ENCODE data around the gene SLC45A2.

SLC45A2 gene

GRCh38 chr5:34007201-34007620 lies 22.7 kb upstream of the SLC45A2 start:
- DNase-seq (ENCODE audit: low read depth in 2 of 2): no peak

DNA sequence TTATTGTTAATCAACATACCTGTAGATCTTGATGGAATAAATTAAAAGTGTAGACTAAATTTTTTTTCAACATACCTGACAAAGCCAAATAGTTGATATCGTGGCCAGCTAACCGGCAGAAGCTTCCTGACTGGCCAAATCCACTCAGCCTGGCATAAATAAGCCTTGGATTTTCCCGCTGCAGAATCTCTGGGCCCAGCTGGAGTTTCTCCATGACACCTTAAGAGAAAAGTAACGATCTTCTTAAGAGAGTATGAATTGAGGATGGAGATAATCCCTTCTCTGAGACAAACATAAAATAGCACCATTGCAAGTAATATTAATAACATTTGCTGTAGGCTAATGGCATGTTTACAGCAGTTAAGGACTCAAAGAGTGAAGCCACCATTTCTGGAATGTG lies 21.2 kb upstream of the SLC45A2 start:
- no peak for DNase-seq (ENCODE audit: low read depth in 2 of 2)

DNA sequence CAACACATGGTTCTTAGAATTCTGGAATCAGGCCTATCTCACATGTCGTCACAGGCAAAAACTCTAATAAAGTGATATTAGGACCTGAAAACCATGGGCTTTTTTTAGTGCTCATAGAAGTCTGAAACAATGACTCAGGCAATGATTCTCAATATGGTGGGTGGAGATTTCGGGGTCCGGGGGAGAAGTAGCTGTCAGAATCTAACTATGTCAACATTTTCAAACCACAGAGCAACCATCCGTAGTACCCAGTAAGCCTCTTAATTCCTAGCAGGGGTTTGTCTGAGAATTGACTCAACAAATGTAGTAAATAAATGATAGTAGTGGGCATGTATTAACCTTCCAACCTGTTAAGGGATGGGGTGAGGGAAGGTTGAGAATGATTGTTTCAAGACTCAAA lies 20.7 kb upstream of the SLC45A2 start:
- no peak for DNase-seq (ENCODE audit: low read depth in 2 of 2)

- no peak for DNase-seq (ENCODE audit: low read depth in 2 of 2)
Observed at GRCh38 chr5:34003941-34004340, 19.4 kb upstream of the SLC45A2 start.

DNA sequence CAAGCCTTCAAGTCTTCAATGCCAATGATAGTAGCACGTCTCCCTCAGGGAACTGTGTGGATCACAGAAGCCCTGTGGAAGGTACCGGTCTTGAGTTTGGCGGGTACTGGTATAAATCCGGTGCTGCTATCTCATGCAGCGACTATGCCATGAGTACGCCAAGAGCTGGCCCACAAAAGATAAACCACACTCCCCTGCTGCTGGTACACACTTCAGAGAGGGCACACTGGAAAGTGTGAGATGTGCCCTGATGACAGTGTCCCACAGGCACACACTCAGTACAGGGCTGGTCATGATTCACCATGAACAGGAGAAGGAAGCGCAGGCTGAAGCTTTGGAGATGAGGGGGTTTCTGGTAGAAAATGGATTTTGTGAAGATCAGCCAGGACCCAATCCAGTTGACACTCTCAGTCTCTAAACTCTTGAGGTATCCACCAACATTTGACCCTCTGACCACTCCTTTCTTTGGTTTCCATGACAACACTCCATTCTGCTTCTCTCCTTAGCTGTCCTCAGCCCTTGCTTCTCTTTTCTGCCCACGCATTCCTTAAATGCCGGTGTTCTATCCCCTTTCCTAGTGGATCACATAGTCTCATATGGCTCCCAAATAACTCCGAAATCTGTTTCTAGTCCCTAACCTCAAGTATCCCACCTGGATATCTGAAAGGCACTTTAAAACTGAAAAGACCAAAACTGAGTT lies 18.3 kb upstream of the SLC45A2 start:
- no peak for DNase-seq (ENCODE audit: low read depth in 2 of 2)

- no peak for DNase-seq (ENCODE audit: low read depth in 2 of 2)
Observed at GRCh38 chr5:34001241-34001841, 16.8 kb upstream of the SLC45A2 start.

DNA sequence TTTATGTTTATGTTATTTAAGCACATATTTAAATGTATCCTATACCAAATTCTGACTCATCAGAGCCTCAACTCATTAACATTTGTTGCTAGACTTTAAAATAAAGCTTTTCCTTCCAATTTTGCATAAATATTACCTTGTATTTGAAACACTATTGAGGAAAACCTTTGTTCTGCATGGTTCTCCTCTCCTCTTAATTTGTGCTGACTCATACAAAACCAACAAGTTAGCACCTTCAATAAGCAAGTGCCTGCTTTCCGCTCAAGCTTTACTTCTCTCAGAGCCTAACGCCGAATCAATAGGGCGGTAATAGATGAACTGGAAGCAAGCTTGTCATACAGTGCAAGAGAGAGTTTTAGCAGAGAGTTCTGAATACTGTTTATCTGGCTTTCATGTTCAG lies 15.5 kb upstream of the SLC45A2 start:
- no peak for DNase-seq (ENCODE audit: low read depth in 2 of 2)

DNA sequence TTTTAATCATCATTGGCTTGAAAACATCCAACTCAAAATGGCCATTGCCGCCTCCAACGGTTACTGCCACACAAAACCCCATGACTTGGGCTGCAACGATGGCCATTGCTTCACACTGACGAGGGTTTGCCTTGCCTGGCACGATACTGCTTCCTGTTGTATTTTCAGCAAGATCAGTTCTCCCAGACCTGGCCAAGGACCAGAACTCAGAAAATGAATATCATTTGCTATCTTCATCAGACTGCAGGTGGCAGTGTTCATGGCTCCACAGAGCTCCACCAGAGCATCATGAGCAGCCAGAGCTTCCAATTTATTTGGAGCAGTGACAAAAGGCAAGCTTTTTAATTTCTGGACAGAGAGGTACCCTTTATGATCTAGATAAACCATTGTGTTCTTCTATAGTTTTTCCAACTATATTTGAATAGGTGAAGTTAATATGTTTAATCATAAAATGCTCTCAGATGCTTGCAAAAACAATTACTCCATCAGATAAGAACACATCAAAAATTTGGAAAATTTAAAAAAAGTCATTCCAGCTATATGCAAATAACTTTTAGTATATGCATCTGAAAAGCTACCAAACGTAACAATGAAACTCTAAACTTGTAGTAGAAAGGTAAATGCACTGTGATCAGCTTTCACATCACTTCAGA lies 13.0 kb upstream of the SLC45A2 start:
- DNase-seq (ENCODE audit: low read depth in 2 of 2): no peak

DNA sequence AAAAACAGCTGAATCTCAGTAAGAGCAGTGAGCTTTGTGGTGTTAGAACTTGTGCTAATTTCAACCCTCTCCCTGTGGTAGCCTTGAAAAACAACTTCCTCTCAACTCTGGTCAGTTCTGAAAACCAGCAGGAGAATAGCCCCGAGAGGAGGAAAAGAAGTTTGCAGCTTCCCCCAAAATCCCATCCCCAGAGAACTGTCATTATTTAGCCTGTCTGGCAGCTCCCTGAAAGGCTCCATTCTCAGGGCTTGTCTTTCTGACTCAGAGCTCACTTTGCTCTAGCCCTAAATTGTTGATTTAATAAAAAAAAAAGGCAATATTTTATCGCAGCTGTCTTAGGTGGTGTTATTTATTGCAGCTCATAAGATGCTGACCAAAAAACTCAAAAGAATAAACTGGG lies 11.4 kb upstream of the SLC45A2 start:
- no peak for DNase-seq (ENCODE audit: low read depth in 2 of 2)

DNA sequence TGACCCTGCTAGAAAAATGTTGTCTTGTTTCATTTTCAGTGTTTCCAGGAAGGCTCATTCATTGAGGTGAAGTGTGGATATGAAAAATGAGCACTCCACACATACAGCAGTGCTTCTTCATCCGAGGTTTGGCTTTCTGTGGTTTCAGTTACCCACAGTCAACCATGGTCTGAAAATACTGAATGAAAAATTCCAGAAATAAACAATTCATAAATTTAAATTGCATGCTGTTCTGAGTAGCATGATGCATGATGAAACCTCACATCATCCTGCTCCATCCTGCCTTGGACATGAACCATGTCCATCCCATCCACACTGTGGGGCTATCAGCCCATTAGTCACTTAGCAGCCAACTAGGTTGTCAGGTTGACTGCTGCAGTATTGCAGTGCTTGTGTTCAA lies 10.4 kb upstream of the SLC45A2 start:
- no peak for DNase-seq (ENCODE audit: low read depth in 2 of 2)

GRCh38 chr5:33992864-33993263 lies 8.4 kb upstream of the SLC45A2 start:
- no peak for DNase-seq (ENCODE audit: low read depth in 2 of 2)

DNA sequence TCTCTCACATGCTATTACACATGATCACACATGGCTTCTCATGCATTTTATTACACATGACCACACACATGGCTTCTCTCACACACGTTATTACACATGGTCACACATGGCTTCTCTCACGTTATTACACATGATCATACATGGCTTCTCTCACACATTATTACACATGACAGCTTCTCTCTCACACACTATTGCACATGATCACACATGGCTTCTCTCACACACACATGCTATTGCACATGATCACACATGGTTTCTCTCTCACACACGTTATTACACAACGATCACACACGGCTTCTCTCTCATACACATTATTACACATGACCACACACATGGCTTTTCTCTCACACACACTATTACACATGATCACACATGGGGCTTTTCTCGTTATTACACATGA lies 954 bp upstream of the SLC45A2 start:
- DNase-seq (ENCODE audit: low read depth in 2 of 2): no peak

GRCh38 chr5:33984178-33984577 lies 315 bp downstream of the SLC45A2 start:
- no peak for DNase-seq (ENCODE audit: low read depth in 2 of 2)

DNA sequence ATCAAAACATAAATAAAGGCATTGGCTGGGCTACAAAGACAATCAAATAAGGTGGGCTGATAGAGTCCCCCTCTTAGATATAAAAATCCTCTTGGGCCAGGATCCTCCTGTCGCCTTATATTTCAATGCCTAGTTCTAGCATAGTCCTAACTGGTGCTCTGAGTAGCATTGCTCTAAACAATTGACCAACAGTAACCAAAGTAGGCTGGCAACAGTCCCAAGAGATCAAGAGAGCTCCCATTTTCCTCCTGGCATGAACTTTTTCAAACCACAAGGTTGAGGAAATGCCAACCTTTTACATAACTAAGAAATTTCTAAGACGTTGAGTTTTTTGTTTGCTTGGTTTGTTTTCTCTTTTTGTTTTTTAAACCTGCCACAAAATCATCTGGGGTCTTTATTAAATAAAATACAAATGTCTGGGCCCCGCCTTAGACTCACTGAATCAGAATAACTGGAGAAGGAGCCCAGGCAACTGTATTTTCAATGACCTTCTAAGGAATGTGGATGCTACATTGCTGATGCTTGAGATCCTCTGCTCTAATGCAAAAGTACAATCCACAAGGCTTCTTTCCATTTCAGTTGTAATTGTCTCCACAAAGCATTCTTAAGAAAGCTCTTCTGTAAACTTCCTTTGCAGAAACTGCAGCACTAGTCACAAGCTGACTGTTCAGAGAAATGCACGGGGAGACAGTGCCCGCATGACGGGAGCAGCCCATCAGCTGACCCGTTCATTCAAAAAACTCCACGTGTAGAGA lies 2.9 kb downstream of the SLC45A2 start:
- no peak for DNase-seq (ENCODE audit: low read depth in 2 of 2)

DNA sequence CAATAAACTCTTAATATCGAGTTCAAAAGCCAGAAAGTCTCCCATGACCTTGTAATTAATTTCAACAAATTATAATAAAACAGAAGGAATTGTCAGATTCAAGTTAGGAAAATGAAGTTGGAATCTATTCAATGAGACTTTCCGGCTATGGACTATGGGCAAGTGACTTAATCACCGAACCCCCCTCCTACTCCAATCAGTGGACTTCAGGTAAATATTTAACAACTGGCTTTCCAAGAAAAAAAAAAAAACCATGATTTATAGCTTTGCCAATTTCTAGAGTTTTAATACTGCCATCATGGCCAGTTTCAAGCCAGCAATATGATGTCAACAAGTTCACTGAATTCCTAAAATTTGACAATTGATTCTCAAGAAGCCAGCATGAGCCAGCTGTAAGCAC lies 4.5 kb downstream of the SLC45A2 start:
- no peak for DNase-seq (ENCODE audit: low read depth in 2 of 2)

- DNase-seq (ENCODE audit: low read depth in 2 of 2): no peak
Observed at GRCh38 chr5:33978306-33978705, 6.2 kb downstream of the SLC45A2 start.

DNA sequence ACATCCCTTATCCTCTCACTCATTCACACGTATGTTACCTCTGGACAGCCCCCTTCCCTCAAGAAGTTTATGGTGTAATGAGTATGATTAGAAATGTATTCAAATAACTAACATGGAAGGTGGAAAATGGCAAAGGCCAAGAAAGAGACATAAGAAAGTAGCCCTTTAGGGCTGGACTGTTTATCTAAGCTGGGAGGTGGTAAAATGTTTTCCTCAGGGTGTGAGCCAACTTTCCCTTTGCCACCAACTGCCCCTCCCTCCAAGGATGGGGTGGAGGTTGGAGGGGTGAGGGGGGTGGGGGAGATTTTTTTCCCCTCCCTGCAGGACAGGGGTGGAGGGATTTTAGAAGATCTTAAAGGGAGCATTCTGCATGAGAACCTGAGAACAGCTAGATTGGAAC lies 8.2 kb downstream of the SLC45A2 start:
- no peak for DNase-seq (ENCODE audit: low read depth in 2 of 2)

GRCh38 chr5:33975852-33976251 lies 8.6 kb downstream of the SLC45A2 start:
- no peak for DNase-seq (ENCODE audit: low read depth in 2 of 2)

DNA sequence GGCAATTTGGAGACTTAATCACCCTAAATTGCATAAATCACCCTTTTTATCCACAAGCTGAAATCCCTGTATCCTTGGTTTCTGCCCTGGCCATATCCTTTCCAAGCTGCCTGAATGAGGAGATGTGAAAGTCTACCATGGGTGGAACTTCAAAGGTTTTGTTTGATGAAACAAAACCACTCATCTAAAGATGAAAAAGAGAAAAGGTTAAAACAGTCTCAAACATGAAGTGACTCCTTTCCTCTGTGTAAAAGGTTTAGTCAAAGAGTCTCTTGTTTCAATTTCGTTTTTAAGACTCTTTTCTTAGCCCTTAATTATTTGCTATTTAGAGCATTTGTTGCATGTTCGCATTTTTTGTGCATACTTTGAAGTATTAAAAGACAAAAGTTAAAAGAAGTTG lies 11.2 kb downstream of the SLC45A2 start:
- DNase-seq (ENCODE audit: low read depth in 2 of 2): no peak

- DNase-seq (ENCODE audit: low read depth in 2 of 2): no peak
Observed at GRCh38 chr5:33969572-33970452, 14.7 kb downstream of the SLC45A2 start.

DNA sequence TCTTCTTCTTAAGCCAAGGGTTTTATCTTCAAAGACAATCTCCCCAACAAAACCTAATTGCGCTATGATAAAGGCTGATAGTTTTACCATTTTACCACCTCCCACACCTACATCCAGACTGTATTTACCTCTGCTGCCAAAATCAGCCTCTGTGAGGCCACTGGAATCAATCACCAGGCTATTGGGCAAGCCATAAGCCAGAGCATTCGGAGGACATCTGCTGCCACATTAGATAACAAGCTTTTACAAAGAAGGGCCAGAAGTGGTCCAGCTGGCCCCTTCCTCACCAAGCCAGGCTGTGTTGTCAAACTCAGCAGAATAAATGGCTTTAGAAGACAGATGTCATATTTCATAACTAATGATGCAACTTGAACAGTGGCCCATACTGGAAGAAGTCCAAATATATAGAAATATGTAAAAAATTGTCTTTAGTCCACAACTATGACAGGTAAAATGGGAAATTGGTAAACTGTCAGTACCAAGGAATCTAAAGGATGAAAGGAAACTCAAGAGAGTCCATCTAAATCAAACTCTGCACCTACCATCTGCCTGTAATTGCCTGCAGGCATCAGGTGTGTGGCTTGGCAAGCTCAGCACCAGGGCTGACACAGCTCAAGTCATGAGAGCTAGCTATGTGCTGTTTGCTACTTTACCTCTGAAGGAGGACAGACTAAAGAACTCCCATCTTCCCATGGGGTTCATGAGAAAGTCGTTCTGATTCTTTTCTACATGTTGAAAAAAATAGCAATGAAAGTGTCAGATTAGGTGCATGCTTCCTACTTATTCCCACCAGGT lies 16.1 kb downstream of the SLC45A2 start:
- no peak for DNase-seq (ENCODE audit: low read depth in 2 of 2)

Data from stimulated activated CD8-positive, alpha-beta memory T cell treated with anti-CD3 and anti-CD28 coated beads, Interleukin-7, amount 100 ng/mL, for 4 hours (primary cell).